Nephron (organoid): Measurements from ENCODE around the gene GNLY.
A peak's percentile ranks its signal among the peaks of the same experiment; 100 is the strongest.

ENCODE experiments used
- H3K27ac Mint-ChIP-seq, 3 experiments: 2 replicates each; pipeline ENCODE4 v1.8.0; 2020; ENCODE audit warnings: mixed read lengths in 3 of 3, mild to moderate bottlenecking in 2 of 3, moderate library complexity in 1 of 3
- H3K27me3 Mint-ChIP-seq: 2 replicates; pipeline ENCODE4 v1.8.0; 2021; ENCODE audit warnings: low read depth, mild to moderate bottlenecking, moderate library complexity, mixed read lengths
- H3K36me3 Mint-ChIP-seq: 2 replicates; pipeline ENCODE4 v1.8.0; 2020; ENCODE audit warnings: low read depth, mixed read lengths
- H3K4me1 Mint-ChIP-seq: 2 replicates; pipeline ENCODE4 v1.8.0; 2020; ENCODE audit warnings: mixed read lengths
- H3K4me3 Mint-ChIP-seq, 3 experiments: 2 replicates each; pipeline ENCODE4 v1.8.0; 2020; ENCODE audit warnings: mild to moderate bottlenecking in 3 of 3, mixed read lengths in 3 of 3, moderate library complexity in 2 of 3
- H3K9me3 Mint-ChIP-seq: 2 replicates; pipeline ENCODE4 v1.8.0; 2020; ENCODE audit warnings: mixed read lengths
- CTCF ChIP-seq, 3 experiments: fragments of 200-600 bp; sonication (generic); IDR thresholded peaks; one replicate each; pipeline ENCODE4 v1.5.0; 2021; ENCODE audit warnings: antibody characterized with exemption in 3 of 3; ENCODE audit not compliant: unreplicated experiment in 3 of 3

GNLY gene

GRCh38 chr2:85734942-85735608 lies 40.9 kb downstream of the GNLY start:
- no peak for TF ChIP-seq CTCF (IDR thresholded peaks at IDR 0.05; ENCODE audit: unreplicated experiment in 3 of 3)
- H3K27ac Mint-ChIP-seq = peak overlapping the region in 2 of 3 experiments; percentile 13
- peaks cover 68% of the 10 kb centered on the region for H3K4me1 Mint-ChIP-seq
- H3K36me3 Mint-ChIP-seq = no peaks in the 10 kb centered on the region
- H3K4me3 Mint-ChIP-seq = no peak overlapping the region
- H3K9me3 Mint-ChIP-seq = no peaks in the 10 kb centered on the region
- H3K27me3 Mint-ChIP-seq = peaks cover 11% of the 10 kb centered on the region

- H3K4me3 Mint-ChIP-seq = no peak overlapping the region
- H3K36me3 Mint-ChIP-seq = no peaks in the 10 kb centered on the region
- peaks cover 11% of the 10 kb centered on the region for H3K27me3 Mint-ChIP-seq
- peak overlapping the region; percentile 3 to 13 (median 13) for H3K27ac Mint-ChIP-seq
- no peak for TF ChIP-seq CTCF (IDR thresholded peaks at IDR 0.05; ENCODE audit: unreplicated experiment in 3 of 3)
- H3K9me3 Mint-ChIP-seq = no peaks in the 10 kb centered on the region
- peaks cover 68% of the 10 kb centered on the region for H3K4me1 Mint-ChIP-seq
Observed at GRCh38 chr2:85735691-85736090, 41.5 kb downstream of the GNLY start.

- H3K27ac Mint-ChIP-seq = peak overlapping the region in 2 of 3 experiments; percentile 29 to 54
- TF ChIP-seq CTCF (IDR thresholded peaks at IDR 0.05; ENCODE audit: unreplicated experiment in 3 of 3) = no peak
- H3K27me3 Mint-ChIP-seq = peaks cover 11% of the 10 kb centered on the region
- H3K9me3 Mint-ChIP-seq = no peaks in the 10 kb centered on the region
- H3K36me3 Mint-ChIP-seq = no peaks in the 10 kb centered on the region
- H3K4me3 Mint-ChIP-seq = no peak overlapping the region
- peaks cover 70% of the 10 kb centered on the region for H3K4me1 Mint-ChIP-seq
Observed at GRCh38 chr2:85736456-85737355, 42.5 kb downstream of the GNLY start.

- no peak for TF ChIP-seq CTCF (IDR thresholded peaks at IDR 0.05; ENCODE audit: unreplicated experiment in 3 of 3)
- Mint-ChIP-seq H3K27ac (peak overlapping the region in 1 of 3 experiments; percentile 51), H3K27me3 (peaks cover 11% of the 10 kb centered on the region), H3K4me3 (no peak overlapping the region), H3K4me1 (peaks cover 74% of the 10 kb centered on the region), H3K9me3 (no peaks in the 10 kb centered on the region), H3K36me3 (no peaks in the 10 kb centered on the region)
Observed at GRCh38 chr2:85737481-85737880, 43.3 kb downstream of the GNLY start.

GRCh38 chr2:85737961-85738360 lies 43.8 kb downstream of the GNLY start:
- Mint-ChIP-seq H3K27ac (peak overlapping the region in 2 of 3 experiments; percentile 11 to 51), H3K36me3 (no peaks in the 10 kb centered on the region), H3K4me3 (no peak overlapping the region), H3K9me3 (no peaks in the 10 kb centered on the region), H3K27me3 (peaks cover 11% of the 10 kb centered on the region), H3K4me1 (peaks cover 74% of the 10 kb centered on the region)
- no peak for TF ChIP-seq CTCF (IDR thresholded peaks at IDR 0.05; ENCODE audit: unreplicated experiment in 3 of 3)
